ENCODE results near the gene DNAH9. TPM values are rescaled to one million over a fixed set of nuclear protein-coding genes. Genes with fewer than 3 reads are reported as not detected.

DNAH9 gene
- total RNA-seq, 5 donors from 2014 or later (not counting 1 experiment from before 2014, with no cell fraction given), result not detected

- Mint-ChIP-seq H3K27ac (no peak overlapping the region), H3K9me3 (peaks cover 3 to 9% (median 8%) of the 10 kb centered on the region in 3 donors), H3K4me3 (no peak overlapping the region), H3K27me3 (peaks cover 0 to 3% of the 10 kb centered on the region in 2 donors), H3K4me1 (no peaks in the 10 kb centered on the region), H3K36me3 (no peaks in the 10 kb centered on the region)
- POLR2A ChIA-PET, result no interaction called here
- Histone ChIP-seq H3K27ac (ENCODE audit: low read length) (no peak overlapping the region), H3K4me1 (ENCODE audit: control insufficient read depth in 1 of 2, extremely low read depth in 1 of 2, insufficient read depth in 2 of 2, low read length in 2 of 2) (no peaks in the 10 kb centered on the region), H3K9me3 (no peaks in the 10 kb centered on the region), H3K27me3 (replicated peaks in 1 of 2; ENCODE audit: control insufficient read depth in 2 of 2, extremely low read depth in 1 of 2, insufficient read depth in 2 of 2, low read length in 1 of 2) (peaks cover 0 to 4% of the 10 kb centered on the region in 2 experiments), H3K36me3 (ENCODE audit: control insufficient read depth in 2 of 2, extremely low read depth in 1 of 2, insufficient read depth in 1 of 2, low read length in 1 of 2) (no peaks in the 10 kb centered on the region), H3K4me3 (ENCODE audit: control insufficient read depth in 1 of 2, extremely low read depth in 1 of 2, low read length in 1 of 2) (no peak overlapping the region)
- DNase-seq (no peak), ATAC-seq (replicated peaks in 1 of 4) (no peak)
- CTCF ChIA-PET, result no interaction called here
- WGBS (ENCODE audit: insufficient coverage), result no CpG with 5 or more reads among the region's 3 CpGs
Observed at GRCh38 chr17:11628831-11629230, 30.6 kb downstream of the DNAH9 start.

GRCh38 chr17:11636771-11637170, 38.5 kb downstream of the DNAH9 start:
- H3K4me1 Mint-ChIP-seq, result no peaks in the 10 kb centered on the region
- Histone ChIP-seq H3K27me3 (replicated peaks in 1 of 2; ENCODE audit: control insufficient read depth in 2 of 2, extremely low read depth in 1 of 2, insufficient read depth in 2 of 2, low read length in 1 of 2) (no peaks in the 10 kb centered on the region), H3K9me3 (peaks cover 2% of the 10 kb centered on the region), H3K4me3 (ENCODE audit: control insufficient read depth in 1 of 2, extremely low read depth in 1 of 2, low read length in 1 of 2) (no peak overlapping the region), H3K4me1 (ENCODE audit: control insufficient read depth in 1 of 2, extremely low read depth in 1 of 2, insufficient read depth in 2 of 2, low read length in 2 of 2) (no peaks in the 10 kb centered on the region), H3K27ac (ENCODE audit: low read length) (no peak overlapping the region), H3K36me3 (ENCODE audit: control insufficient read depth in 2 of 2, extremely low read depth in 1 of 2, insufficient read depth in 1 of 2, low read length in 1 of 2) (no peaks in the 10 kb centered on the region)
- ATAC-seq (replicated peaks in 1 of 4), result no peak
- H3K27me3 Mint-ChIP-seq, result peaks cover 3% of the 10 kb centered on the region in 2 donors
- no peak for DNase-seq
- 75% methylated on average over 5 of the region's 5 CpGs for WGBS (ENCODE audit: insufficient coverage)
- ChIA-PET POLR2A (no interaction called here), CTCF (no interaction called here)
- H3K27ac Mint-ChIP-seq, result no peak overlapping the region
- H3K9me3 Mint-ChIP-seq, result peaks cover 0 to 15% (median 9%) of the 10 kb centered on the region in 3 donors
- no peak overlapping the region for H3K4me3 Mint-ChIP-seq
- H3K36me3 Mint-ChIP-seq, result no peaks in the 10 kb centered on the region

GRCh38 chr17:11637796-11638195, 39.5 kb downstream of the DNAH9 start:
- CTCF ChIA-PET, result no interaction called here
- H3K9me3 Mint-ChIP-seq, result peaks cover 0 to 12% (median 4%) of the 10 kb centered on the region in 3 donors
- H3K36me3 Mint-ChIP-seq, result no peaks in the 10 kb centered on the region
- no peaks in the 10 kb centered on the region for H3K27me3 ChIP-seq (replicated peaks in 1 of 2; ENCODE audit: control insufficient read depth in 2 of 2, extremely low read depth in 1 of 2, insufficient read depth in 2 of 2, low read length in 1 of 2)
- H3K27ac Mint-ChIP-seq, result no peak overlapping the region
- H3K36me3 ChIP-seq (ENCODE audit: control insufficient read depth in 2 of 2, extremely low read depth in 1 of 2, insufficient read depth in 1 of 2, low read length in 1 of 2), result no peaks in the 10 kb centered on the region
- H3K9me3 ChIP-seq, result peaks cover 2% of the 10 kb centered on the region
- H3K4me3 Mint-ChIP-seq, result no peak overlapping the region
- WGBS (ENCODE audit: insufficient coverage), result 93% methylated on average over 4 of the region's 6 CpGs
- no peaks in the 10 kb centered on the region for H3K4me1 Mint-ChIP-seq
- no peak overlapping the region for H3K4me3 ChIP-seq (ENCODE audit: control insufficient read depth in 1 of 2, extremely low read depth in 1 of 2, low read length in 1 of 2)
- POLR2A ChIA-PET, result interaction anchor here in 1 of 2 donors (0.6 kb wide), 1 partner anchor 934 kb away, joined by 8 read pairs; no protein-coding TSS in a partner anchor
- no peak overlapping the region for H3K27ac ChIP-seq (ENCODE audit: low read length)
- peaks cover 3% of the 10 kb centered on the region in 2 donors for H3K27me3 Mint-ChIP-seq
- ATAC-seq (replicated peaks in 1 of 4) (no peak), DNase-seq (no peak)
- no peaks in the 10 kb centered on the region for H3K4me1 ChIP-seq (ENCODE audit: control insufficient read depth in 1 of 2, extremely low read depth in 1 of 2, insufficient read depth in 2 of 2, low read length in 2 of 2)

GRCh38 chr17:11638700-11639265, 40.5 kb downstream of the DNAH9 start:
- Mint-ChIP-seq H3K9me3 (peaks cover 0 to 12% (median 0%) of the 10 kb centered on the region in 3 donors), H3K36me3 (no peaks in the 10 kb centered on the region), H3K27me3 (peaks cover 3% of the 10 kb centered on the region in 2 donors), H3K27ac (no peak overlapping the region), H3K4me3 (no peak overlapping the region), H3K4me1 (no peaks in the 10 kb centered on the region)
- H3K27ac ChIP-seq (ENCODE audit: low read length), result no peak overlapping the region
- POLR2A ChIA-PET, result no interaction called here
- ATAC-seq (replicated peaks in 1 of 4) (no peak), DNase-seq (no peak)
- no peaks in the 10 kb centered on the region for H3K4me1 ChIP-seq (ENCODE audit: control insufficient read depth in 1 of 2, extremely low read depth in 1 of 2, insufficient read depth in 2 of 2, low read length in 2 of 2)
- peaks cover 2% of the 10 kb centered on the region for H3K9me3 ChIP-seq
- H3K36me3 ChIP-seq (ENCODE audit: control insufficient read depth in 2 of 2, extremely low read depth in 1 of 2, insufficient read depth in 1 of 2, low read length in 1 of 2), result no peaks in the 10 kb centered on the region
- H3K27me3 ChIP-seq (replicated peaks in 1 of 2; ENCODE audit: control insufficient read depth in 2 of 2, extremely low read depth in 1 of 2, insufficient read depth in 2 of 2, low read length in 1 of 2), result no peaks in the 10 kb centered on the region
- no peak overlapping the region for H3K4me3 ChIP-seq (ENCODE audit: control insufficient read depth in 1 of 2, extremely low read depth in 1 of 2, low read length in 1 of 2)
- 38% methylated on average over 1 of the region's 2 CpGs for WGBS (ENCODE audit: insufficient coverage)
- CTCF ChIA-PET, result no interaction called here

DNA sequence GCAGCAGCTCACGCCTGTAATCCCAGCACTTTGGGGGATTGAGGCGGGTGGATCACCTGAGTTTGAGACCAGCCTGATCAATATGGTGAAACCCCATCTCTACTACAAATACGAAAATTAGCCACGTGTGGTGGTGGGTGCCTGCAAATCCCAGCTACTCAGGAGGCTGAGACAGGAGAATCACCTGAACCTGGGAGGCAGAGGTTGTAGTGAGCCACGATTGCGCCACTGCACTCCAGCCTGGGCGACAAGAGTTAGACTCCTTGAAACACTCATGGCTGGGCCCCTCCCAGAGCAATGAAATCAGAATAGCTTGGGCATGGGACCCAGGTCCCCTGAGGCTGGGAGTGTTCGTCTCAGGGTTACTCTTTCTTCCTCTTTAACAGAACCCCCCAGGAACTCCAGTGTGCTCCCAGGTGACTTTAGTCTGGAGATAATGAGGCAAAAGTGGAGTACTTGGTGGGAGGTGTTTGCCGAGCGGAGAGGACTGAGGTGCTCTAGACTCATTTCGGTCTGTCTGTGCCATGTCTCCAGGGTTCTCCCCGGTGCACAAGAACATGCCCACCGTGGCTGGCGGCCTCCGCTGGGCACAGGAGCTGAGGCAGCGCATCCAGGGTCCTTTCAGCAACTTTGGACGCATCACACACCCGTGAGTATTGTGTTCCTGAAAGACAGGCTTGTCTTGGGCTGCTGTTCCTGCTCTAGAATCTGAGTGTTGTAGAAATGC, 41.6 kb downstream of the DNAH9 start:
- no peak overlapping the region for H3K4me3 Mint-ChIP-seq
- H3K27me3 ChIP-seq (replicated peaks in 1 of 2; ENCODE audit: control insufficient read depth in 2 of 2, extremely low read depth in 1 of 2, insufficient read depth in 2 of 2, low read length in 1 of 2), result no peaks in the 10 kb centered on the region
- peaks cover 0 to 4% (median 3%) of the 10 kb centered on the region in 3 donors for H3K4me1 Mint-ChIP-seq
- POLR2A ChIA-PET, result no interaction called here
- peaks cover 3% of the 10 kb centered on the region in 2 donors for H3K27me3 Mint-ChIP-seq
- ATAC-seq (replicated peaks in 1 of 4), result no peak
- H3K27ac Mint-ChIP-seq, result no peak overlapping the region
- H3K4me1 ChIP-seq (ENCODE audit: control insufficient read depth in 1 of 2, extremely low read depth in 1 of 2, insufficient read depth in 2 of 2, low read length in 2 of 2), result no peaks in the 10 kb centered on the region
- H3K27ac ChIP-seq (ENCODE audit: low read length), result no peak overlapping the region
- peaks cover 2% of the 10 kb centered on the region for H3K9me3 ChIP-seq
- H3K4me3 ChIP-seq (ENCODE audit: control insufficient read depth in 1 of 2, extremely low read depth in 1 of 2, low read length in 1 of 2), result no peak overlapping the region
- 81% methylated on average over 12 of the region's 18 CpGs for WGBS (ENCODE audit: insufficient coverage)
- CTCF ChIA-PET, result no interaction called here
- H3K36me3 Mint-ChIP-seq, result no peaks in the 10 kb centered on the region
- no peak for DNase-seq
- H3K9me3 Mint-ChIP-seq, result peaks cover 0 to 8% (median 0%) of the 10 kb centered on the region in 3 donors
- no peaks in the 10 kb centered on the region for H3K36me3 ChIP-seq (ENCODE audit: control insufficient read depth in 2 of 2, extremely low read depth in 1 of 2, insufficient read depth in 1 of 2, low read length in 1 of 2)

- no peaks in the 10 kb centered on the region for H3K36me3 Mint-ChIP-seq
- no peak overlapping the region for H3K27ac ChIP-seq (ENCODE audit: low read length)
- ATAC-seq (replicated peaks in 1 of 4), result no peak
- H3K27me3 Mint-ChIP-seq, result peaks cover 3% of the 10 kb centered on the region in 2 donors
- no peak overlapping the region for H3K4me3 Mint-ChIP-seq
- peaks cover 2% of the 10 kb centered on the region for H3K9me3 ChIP-seq
- no CpG with 5 or more reads among the region's 2 CpGs for WGBS (ENCODE audit: insufficient coverage)
- H3K4me1 Mint-ChIP-seq, result peaks cover 0 to 4% (median 3%) of the 10 kb centered on the region in 3 donors
- peaks cover 0 to 8% (median 0%) of the 10 kb centered on the region in 3 donors for H3K9me3 Mint-ChIP-seq
- POLR2A ChIA-PET, result no interaction called here
- H3K27me3 ChIP-seq (replicated peaks in 1 of 2; ENCODE audit: control insufficient read depth in 2 of 2, extremely low read depth in 1 of 2, insufficient read depth in 2 of 2, low read length in 1 of 2), result no peaks in the 10 kb centered on the region
- H3K4me3 ChIP-seq (ENCODE audit: control insufficient read depth in 1 of 2, extremely low read depth in 1 of 2, low read length in 1 of 2), result no peak overlapping the region
- no peak overlapping the region for H3K27ac Mint-ChIP-seq
- no peak for DNase-seq
- H3K36me3 ChIP-seq (ENCODE audit: control insufficient read depth in 2 of 2, extremely low read depth in 1 of 2, insufficient read depth in 1 of 2, low read length in 1 of 2), result no peaks in the 10 kb centered on the region
- CTCF ChIA-PET, result no interaction called here
- H3K4me1 ChIP-seq (ENCODE audit: control insufficient read depth in 1 of 2, extremely low read depth in 1 of 2, insufficient read depth in 2 of 2, low read length in 2 of 2), result no peaks in the 10 kb centered on the region
Observed at GRCh38 chr17:11640463-11640814, 42.2 kb downstream of the DNAH9 start.
